Ovary (tissue), 9 donors: Measurements from ENCODE around the gene EFEMP2. TPM values are rescaled to one million over a fixed set of nuclear protein-coding genes. Genes with fewer than 3 reads are reported as not detected.

ENCODE experiments used
- DNase-seq, 5 donors: peaks; one replicate each; pipeline ENCODE4 v3.0.0-alpha.2; 2019 to 2020
- H3K27ac ChIP-seq, 2 donors: fragments of 200-600 bp; one replicate each; pipeline versions ENCODE4 v1.5.1 to v1.8.0; 2019 to 2022
- H3K27me3 ChIP-seq: fragments of 200-600 bp; one replicate; pipeline ENCODE4 v1.8.0; 2022
- H3K36me3 ChIP-seq: fragments of 200-600 bp; sonication (generic); one replicate; pipeline ENCODE4 v1.5.1; 2019
- H3K4me1 ChIP-seq: one replicate; pipeline ENCODE4 v1.8.1; 2013; ENCODE audit warnings: mild to moderate bottlenecking, moderate library complexity; ENCODE audit not compliant: insufficient read depth
- H3K4me3 ChIP-seq: fragments of 200-600 bp; sonication (generic); one replicate; pipeline ENCODE4 v1.5.1; 2017
- H3K9me3 ChIP-seq, 2 donors: fragments of 200-600 bp in 1 of 2; sonication (generic) in 1 of 2; one replicate each; pipeline versions ENCODE4 v1.5.1 to v1.8.1; 2013 to 2019; ENCODE audit warnings: mild to moderate bottlenecking in 1 of 2, moderate library complexity in 1 of 2
- EP300 ChIP-seq: sonication (generic); formaldehyde crosslinking; IDR thresholded peaks from one replicate; pipeline ENCODE4 v1.6.1; 2017; ENCODE audit warnings: antibody characterized with exemption
- POLR2A ChIP-seq: fragments of 450-650 bp; IDR thresholded peaks from one replicate; pipeline ENCODE4 v1.6.1; 2017; ENCODE audit warnings: antibody characterized with exemption, mild to moderate bottlenecking, moderate library complexity
- WGBS, 3 donors: extraction: QIAGEN DNeasy Blood & Tissue Kit in 1 of 3; methylation state at CpG; one replicate each; pipeline versions ENCODE4 v1.1.5 to v1.1.7; 2013 to 2017; 5-methylcytosine and 5-hydroxymethylcytosine counted together
- intact Hi-C, 4 donors: fragments of 100-400 bp; cut with DNase I; formaldehyde crosslinking; loops; one replicate each; pipeline versions ENCODE4 v1.11.0 to v1.15.1; 2022 to 2023
- polyA plus RNA-seq, 2 donors: library from polyadenylated mRNA; stranded (reverse); fragments of 200-250 nt in 1 of 2; fragments of 350-450 nt in 1 of 2; fragmentation: Illumina TruSeq in 1 of 2; extraction: RNeasy Lipid Tissue Mini Kit (QIAGEN cat#74804) in 1 of 2; gene quantifications; one replicate each; pipeline ENCODE4 v1.2.3, GENCODE V29; 2013 to 2014
- total RNA-seq, 7 donors: library from RNA; depleted of rRNA in 2 of 7; stranded (reverse); fragments of >200 nt in 2 of 7; fragmentation: NEBNext Ultra II Directional in 3 of 7; extraction: Animal tissue kit (Norgen Biotek cat#: 25700) in 3 of 7; gene quantifications; one replicate each; pipeline versions ENCODE4 v1.1.0 to v1.2.4, GENCODE V29; 2016 to 2023
- TF ChIP-seq, protein P1 (sequence below), 3 donors: fragments of 450-650 bp in 2 of 3; fragments of 200-600 bp in 1 of 3; IDR thresholded peaks; one replicate each; pipeline versions ENCODE4 v1.5.1 to v1.8.0; 2016 to 2022; ENCODE audit warnings: antibody characterized with exemption in 3 of 3, mild to moderate bottlenecking in 1 of 3
- donor health status: DM: no; HTN: no; CAD: no; lungs with moderate emphysema.
- donor health status: DM: no; HTN: no; CAD: no.
- donor health status: Bipolar disorder and iron deficiency.
- donor health status: DM: yes; HTN: yes; CAD: no.
- donor health status: DM: no; HTN: no; CAD: no.
- donor health status: DM: yes; HTN: yes; CAD: no.

EFEMP2 gene
- total and polyA plus RNA-seq, 9 donors: 46.6 to 172 (median 132) TPM

DNA sequence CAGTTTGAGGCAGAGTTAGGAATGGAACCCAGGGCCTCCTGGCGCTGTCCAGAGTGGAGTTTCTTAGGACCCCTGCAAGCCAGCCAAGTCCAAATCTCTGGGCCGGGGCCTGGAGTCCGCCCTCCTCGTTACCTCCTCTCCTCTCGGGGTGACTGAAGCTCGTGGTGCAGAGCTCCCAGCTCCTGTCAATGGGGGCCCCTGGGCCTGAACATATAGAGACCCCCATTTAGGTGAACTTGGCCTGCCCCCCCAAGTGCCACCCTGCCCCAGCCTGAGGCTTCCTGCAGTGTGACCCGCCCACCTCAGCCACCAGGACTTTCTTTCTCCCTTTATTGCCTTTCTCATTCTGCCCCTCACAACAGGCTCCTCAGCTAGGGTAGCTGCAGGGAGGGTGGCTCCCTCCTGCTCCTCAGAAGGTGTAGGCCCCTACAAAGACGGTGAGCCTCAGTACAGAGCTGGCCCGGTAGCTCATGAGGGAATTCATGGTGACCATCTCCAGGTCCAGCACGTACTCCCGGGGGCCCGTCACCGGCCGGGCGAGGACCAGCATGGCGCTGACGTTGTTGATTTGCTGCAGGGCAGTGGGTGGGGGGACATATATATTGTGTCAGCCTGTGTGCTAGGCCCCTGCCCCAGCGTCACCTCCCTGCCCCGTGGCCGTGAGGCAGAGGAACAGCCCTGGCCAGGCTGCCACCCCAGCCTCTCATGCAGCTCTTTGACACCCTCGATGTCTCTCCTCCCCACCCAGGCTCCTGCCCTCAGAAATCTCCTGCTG, 5.9 kb downstream of the EFEMP2 start:
- DNase-seq: peak in 3 of 5 donors; percentile 23 to 35 (median 24)
- intact Hi-C loops: no loop called here
- H3K9me3 ChIP-seq: no peaks in the 10 kb centered on the region
- no peak overlapping the region for H3K27ac ChIP-seq
- peaks cover 1% of the 10 kb centered on the region for H3K4me1 ChIP-seq
- TF ChIP-seq, protein P1, sequence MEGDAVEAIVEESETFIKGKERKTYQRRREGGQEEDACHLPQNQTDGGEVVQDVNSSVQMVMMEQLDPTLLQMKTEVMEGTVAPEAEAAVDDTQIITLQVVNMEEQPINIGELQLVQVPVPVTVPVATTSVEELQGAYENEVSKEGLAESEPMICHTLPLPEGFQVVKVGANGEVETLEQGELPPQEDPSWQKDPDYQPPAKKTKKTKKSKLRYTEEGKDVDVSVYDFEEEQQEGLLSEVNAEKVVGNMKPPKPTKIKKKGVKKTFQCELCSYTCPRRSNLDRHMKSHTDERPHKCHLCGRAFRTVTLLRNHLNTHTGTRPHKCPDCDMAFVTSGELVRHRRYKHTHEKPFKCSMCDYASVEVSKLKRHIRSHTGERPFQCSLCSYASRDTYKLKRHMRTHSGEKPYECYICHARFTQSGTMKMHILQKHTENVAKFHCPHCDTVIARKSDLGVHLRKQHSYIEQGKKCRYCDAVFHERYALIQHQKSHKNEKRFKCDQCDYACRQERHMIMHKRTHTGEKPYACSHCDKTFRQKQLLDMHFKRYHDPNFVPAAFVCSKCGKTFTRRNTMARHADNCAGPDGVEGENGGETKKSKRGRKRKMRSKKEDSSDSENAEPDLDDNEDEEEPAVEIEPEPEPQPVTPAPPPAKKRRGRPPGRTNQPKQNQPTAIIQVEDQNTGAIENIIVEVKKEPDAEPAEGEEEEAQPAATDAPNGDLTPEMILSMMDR (IDR thresholded peaks at IDR 0.05): no peak
- no peak for TF ChIP-seq EP300
- 69 to 71% (median 70%) methylated on average over 21 of the region's 21 CpGs for WGBS, 3 donors
- no peak overlapping the region for H3K4me3 ChIP-seq
- H3K27me3 ChIP-seq: no peaks in the 10 kb centered on the region
- no peaks in the 10 kb centered on the region for H3K36me3 ChIP-seq

- Histone ChIP-seq H3K27ac (no peak overlapping the region), H3K9me3 (no peaks in the 10 kb centered on the region)
- 62 to 75% (median 72%) methylated on average over 9 of the region's 9 CpGs for WGBS, 3 donors
These were observed 6.9 kb downstream of the EFEMP2 start for GRCh38 chr11:65865550-65866172.

GRCh38 chr11:65864706-65865471, 7.7 kb downstream of the EFEMP2 start:
- Histone ChIP-seq H3K9me3 (no peaks in the 10 kb centered on the region), H3K4me1 (no peaks in the 10 kb centered on the region), H3K27me3 (no peaks in the 10 kb centered on the region), H3K36me3 (no peaks in the 10 kb centered on the region), H3K27ac (no peak overlapping the region), H3K4me3 (no peak overlapping the region)
- TF ChIP-seq, protein P1 (IDR thresholded peaks at IDR 0.05): no peak
- TF ChIP-seq EP300 (no peak), POLR2A (no peak)
- 69 to 80% (median 77%) methylated on average over 18 of the region's 18 CpGs for WGBS, 3 donors
- intact Hi-C loops: no loop called here
- peak in 4 of 5 donors; percentile 11 to 26 (median 24) for DNase-seq

More at GRCh38 chr11:65865550-65866172, 6.9 kb downstream of the EFEMP2 start:
- Histone ChIP-seq H3K27me3 (no peaks in the 10 kb centered on the region), H3K4me3 (no peak overlapping the region), H3K4me1 (no peaks in the 10 kb centered on the region), H3K36me3 (no peaks in the 10 kb centered on the region)
- TF ChIP-seq EP300 (no peak), POLR2A (no peak)
- TF ChIP-seq, protein P1 (IDR thresholded peaks at IDR 0.05): no peak
- DNase-seq: peak in 3 of 5 donors; percentile 20 to 28 (median 23)
- intact Hi-C loops: no loop called here

- peak in 4 of 5 donors; percentile 7 to 29 (median 24) for DNase-seq
- Histone ChIP-seq H3K4me1 (no peaks in the 10 kb centered on the region), H3K9me3 (no peaks in the 10 kb centered on the region), H3K27ac (no peak overlapping the region), H3K27me3 (no peaks in the 10 kb centered on the region), H3K36me3 (no peaks in the 10 kb centered on the region), H3K4me3 (no peak overlapping the region)
- intact Hi-C loops: no loop called here
- whole genome bisulfite sequencing, 3 donors: 76 to 79% (median 76%) methylated on average over 12 of the region's 12 CpGs
- no peak for TF ChIP-seq POLR2A
- TF ChIP-seq, protein P1 (IDR thresholded peaks at IDR 0.05): no peak
- no peak for TF ChIP-seq EP300
These were observed 8.5 kb downstream of the EFEMP2 start for GRCh38 chr11:65863889-65864705.
